ENCODE measurements around the gene ZFR2.
"Not testable (repeated sequence)": the region's sequence is repeated elsewhere in the genome, so short reads cannot be mapped to it uniquely, and the experiment has no call there.

Gene ZFR2

DNA sequence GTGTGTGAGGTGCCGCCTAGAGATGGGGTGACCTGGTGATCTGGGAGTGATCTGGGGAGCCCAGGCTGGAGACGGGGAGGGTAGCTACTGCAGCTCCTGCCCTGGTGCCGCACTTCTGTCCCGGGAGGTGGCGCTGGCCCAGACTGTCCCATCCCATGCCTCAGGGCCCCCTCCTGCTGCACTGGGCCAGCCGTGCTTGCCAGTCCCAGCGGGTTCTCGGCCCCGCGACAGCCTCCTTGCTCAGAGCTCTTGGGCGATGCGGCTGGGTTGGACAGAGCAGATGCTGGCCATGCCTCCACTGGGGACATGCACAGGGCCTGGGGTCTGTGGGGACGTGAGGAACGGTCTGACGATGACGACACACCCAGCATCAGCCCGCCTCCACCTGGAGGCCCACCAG lies 99.3 kb downstream of the ZFR2 start:
- DNase-seq: no peak

DNA sequence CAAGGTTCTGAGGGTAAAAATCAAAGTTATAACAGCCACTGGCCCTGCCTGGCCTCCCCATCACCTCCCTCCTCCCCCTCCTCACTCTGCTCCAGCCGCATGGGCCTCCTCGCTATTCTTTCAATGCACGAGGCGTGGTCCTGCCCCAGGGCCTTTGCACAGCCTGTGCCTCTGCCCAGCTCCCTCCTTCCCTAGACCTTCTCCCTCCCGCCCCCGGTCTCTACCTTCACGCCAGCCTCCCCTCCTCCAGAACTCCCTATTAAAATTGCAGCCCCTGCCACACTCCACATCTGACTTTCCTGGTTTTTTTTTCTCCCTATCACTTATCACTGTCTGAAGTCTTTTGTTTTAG lies 100.1 kb downstream of the ZFR2 start:
- DNase-seq: no peak

DNA sequence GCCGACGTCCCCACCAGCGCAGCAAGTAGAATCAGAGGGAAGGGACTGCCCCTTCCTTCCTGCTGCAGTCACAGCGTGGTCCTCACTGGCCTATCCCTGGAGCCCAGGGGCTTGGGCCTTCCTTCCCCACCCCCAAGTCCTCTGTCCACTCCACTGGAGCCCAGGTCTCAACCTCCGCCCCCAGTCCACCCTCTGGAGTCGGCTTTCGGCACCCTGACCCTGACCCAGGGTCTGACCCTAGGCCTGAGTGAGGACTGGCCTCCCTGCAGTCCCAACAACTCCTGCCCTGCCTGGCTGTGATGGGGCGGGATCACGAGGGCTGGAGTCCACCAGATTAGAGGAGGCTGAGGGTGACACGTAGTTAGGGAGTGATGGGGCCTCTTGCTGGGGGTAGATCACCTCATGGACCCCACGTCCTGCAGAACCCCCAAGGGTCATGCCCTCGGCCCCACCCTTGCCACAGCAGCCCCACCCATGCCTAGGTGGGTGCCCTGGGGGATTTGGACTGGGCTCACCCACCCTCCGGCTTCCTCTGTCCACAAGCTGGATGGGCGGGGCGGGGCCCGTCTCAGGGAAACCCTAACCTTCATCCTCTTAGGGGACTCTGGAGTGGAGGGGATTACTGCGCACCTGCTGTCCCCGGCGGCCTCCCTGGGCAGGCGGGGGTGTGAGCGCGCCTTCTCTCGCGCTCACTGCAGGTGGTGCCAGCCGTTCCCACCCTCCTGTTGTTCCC lies 100.7 kb downstream of the ZFR2 start:
- DNase-seq: no peak

DNA sequence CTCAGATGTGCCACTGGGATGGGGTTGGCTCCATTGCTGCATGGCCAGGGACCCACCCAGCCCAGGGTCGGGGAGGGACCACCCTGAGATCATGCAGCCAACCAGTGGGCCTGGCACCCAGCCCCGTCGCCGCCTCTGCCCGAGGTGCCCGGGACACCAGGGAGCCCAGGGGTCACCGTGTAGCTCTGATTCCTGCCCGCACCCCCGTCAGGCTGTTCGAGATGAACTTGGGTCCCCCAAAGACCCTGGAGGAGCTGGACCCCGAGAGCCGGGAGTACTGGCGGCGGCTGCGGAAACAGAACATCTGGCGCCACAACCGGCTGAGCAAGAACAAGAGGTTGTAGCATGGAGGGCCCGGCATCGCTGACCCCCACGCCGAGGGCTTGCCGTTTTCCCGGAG lies 101.8 kb downstream of the ZFR2 start:
- DNase-seq: no peak

DNA sequence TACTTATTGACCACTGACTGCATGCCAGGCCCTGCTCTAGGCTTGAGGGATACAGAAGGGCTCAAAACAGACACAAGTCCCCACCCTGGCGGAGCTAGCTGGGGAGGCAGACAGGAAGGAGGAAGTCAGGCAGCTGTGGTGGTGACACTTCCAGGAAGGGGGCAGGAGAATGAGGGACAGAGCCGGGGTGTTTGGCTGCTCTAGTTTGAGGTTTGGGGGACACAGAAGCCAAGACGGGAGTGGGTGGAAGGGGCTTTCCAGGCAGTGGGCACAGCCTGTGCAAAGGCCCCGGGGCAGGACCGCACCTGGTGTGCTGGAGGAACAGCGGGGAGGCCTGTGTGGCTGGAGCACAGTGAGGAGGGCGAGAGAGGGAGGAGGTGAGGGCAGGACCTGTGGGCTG lies 102.3 kb downstream of the ZFR2 start:
- peak; percentile 31 to 36 for DNase-seq

GRCh38 chr19:3765757-3766156 lies 103.1 kb downstream of the ZFR2 start:
- not testable (repeated sequence) for DNase-seq

GRCh38 chr19:3765121-3765520 lies 103.7 kb downstream of the ZFR2 start:
- DNase-seq: no peak

DNA sequence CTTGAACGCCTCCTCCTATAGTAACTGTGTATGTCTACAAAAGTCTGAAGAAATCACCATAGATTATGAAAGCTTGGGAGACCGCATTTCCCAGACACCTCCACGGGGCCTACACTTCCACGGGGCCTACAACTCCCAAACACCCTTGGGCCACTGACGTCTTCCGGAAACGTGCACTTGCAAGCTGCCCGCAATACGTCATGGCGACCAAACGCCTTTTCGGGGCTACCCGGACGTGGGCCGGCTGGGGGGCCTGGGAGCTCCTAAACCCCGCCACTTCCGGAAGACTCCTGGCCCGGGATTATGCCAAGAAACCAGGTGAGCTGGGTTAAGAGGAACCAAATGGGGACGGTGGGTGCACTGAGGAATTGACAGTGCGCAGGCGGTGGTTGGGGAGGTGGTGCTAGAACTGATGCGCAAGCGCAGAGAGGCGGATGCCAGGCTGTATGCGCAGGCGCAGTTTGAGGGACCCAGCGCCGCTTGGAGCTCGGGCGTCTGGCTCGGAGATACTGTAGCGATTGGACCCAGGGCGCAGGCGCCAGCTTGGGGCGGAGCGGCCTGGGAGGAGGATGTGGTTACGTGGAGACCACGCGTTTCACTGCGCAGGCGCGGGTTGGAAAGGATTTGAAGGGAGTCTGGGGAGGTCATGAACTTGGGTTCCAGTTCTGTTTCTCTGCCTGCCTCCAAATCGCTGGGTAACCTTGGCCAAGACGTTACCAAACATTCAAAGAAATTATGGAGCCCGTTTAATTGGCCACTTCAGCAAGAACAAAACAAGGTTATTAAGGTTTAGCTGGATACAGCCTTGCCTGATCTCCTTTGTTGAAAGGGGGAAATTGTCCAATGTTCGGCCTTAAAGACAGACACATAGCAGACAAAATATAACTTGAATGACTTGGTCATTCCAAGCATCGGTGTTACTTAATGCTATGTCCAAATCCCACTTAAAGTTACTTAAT lies 106.1 kb downstream of the ZFR2 start, which contains the start of gene MRPL54:
Gene MRPL54 (plus strand): TSS at position 182 of the 959 bp plus-strand sequence. CDS start 19 bp downstream, at position 201.
- peak; percentile 99 for DNase-seq

GRCh38 chr19:3762130-3762473 lies 106.7 kb downstream of the ZFR2 start:
- no peak for DNase-seq

- DNase-seq: peak; percentile 99 to 100
Observed at GRCh38 chr19:3761382-3762129, 107.3 kb downstream of the ZFR2 start, which contains the start of gene APBA3. TSS of gene APBA3 (minus strand) at chr19:3761692. CDS start at chr19:3760264, 1,428 bp downstream.

GRCh38 chr19:3760871-3761361 lies 107.9 kb downstream of the ZFR2 start:
- DNase-seq: peak; percentile 31 to 37

DNA sequence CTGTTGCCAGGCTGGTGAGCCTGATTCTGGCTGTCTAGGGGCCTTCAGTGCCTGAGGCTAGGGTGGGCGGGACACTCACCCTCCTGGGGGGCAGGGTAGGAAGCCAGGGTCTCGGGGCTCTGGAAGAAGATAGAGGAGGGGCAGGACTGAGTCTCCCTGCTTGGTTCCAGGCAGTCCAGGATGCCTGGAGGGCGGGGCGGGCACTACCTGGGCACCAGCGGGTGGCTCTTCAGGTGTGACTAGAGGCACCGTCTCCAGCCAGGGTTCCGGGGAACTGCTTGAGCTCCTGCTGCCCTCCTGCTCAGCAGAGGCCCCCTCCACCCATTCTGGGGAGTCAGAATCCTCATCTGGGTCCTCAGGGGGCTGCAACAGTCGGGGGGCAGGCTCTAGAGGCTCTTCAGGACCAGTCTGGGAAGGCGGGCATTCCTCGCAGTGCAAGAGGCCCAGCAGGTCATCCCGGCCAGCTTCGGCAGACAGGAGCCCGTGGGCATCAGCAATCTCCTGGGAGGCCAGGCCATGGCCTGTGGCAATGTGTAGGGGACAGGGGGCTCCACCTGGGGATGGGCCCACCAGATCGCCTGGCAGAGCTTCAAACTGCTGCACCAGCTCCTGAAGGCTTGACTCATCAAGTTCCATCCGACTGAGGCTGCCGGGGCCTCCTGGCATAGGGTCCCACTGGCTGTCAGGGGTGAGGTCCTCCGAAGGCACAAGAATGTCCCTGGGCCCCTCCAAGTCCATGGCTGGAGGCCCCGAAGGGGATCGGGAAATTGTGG lies 109.2 kb downstream of the ZFR2 start:
- no peak for DNase-seq

DNA sequence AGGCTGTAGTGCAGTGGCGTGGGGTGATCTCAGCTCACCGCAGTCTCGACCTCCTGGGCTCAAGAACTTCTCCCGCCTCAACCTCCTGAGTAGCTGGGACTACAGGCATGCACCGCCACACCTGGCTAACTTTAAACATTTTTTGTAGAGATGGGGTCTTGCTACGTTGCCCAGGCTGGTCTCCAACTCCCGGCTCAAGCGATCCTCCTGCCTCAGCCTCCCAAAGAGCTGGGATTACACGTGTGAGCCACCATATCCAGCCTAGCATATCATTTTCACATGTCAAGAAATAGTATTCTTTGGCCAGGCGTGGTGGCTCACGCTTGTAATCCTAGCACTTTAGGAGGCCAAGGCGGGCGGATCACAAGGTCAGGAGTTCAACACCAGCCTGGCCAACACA lies 110.5 kb downstream of the ZFR2 start:
- not testable (repeated sequence) for DNase-seq

DNA sequence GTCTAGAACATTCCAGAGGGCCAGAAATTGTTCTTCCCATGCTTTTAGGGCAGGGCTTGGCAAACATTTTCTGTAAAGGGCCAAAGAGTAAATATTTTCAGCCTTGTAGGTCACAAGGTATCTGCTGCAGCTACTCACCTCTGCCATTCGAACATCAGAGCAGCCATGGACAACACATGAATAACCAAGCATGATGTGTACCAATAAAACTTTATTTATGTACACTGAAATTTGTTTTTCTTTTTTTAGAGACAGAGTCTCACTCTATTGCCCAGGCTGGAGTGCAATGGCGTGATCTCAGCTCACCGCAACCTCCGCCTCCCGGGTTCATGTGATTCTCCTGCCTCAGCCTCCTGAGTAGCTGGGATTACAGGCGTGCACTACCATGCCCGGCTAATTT lies 111.1 kb downstream of the ZFR2 start:
- DNase-seq: not testable (repeated sequence)

Measured in activated T-cell treated with anti-CD3 and anti-CD28 coated beads, Interleukin-2, amount 50 U/mL, for 48 hours (primary cell).